Dendritic cell treated with granulocyte-macrophage colony-stimulating factor and Interleukin-4, amounts not matched to agents 40 ng/mL and 50 ng/mL, for 4 days (primary cell): ENCODE measurements around the gene EVA1A.

Source experiments
- H3K27ac Mint-ChIP-seq: one replicate; pipeline ENCODE4 v1.8.0; 2022; ENCODE audit warnings: mild to moderate bottlenecking, mixed read lengths
- H3K27me3 Mint-ChIP-seq: one replicate; pipeline ENCODE4 v1.8.0; 2022; ENCODE audit warnings: mild to moderate bottlenecking, mixed read lengths
- H3K36me3 Mint-ChIP-seq: one replicate; pipeline ENCODE4 v1.8.0; 2022; ENCODE audit warnings: low read depth, mixed read lengths
- H3K4me1 Mint-ChIP-seq: one replicate; pipeline ENCODE4 v1.8.0; 2022; ENCODE audit warnings: low read depth, mixed read lengths
- H3K4me3 Mint-ChIP-seq: one replicate; pipeline ENCODE4 v1.8.0; 2022; ENCODE audit warnings: mild to moderate bottlenecking, moderate library complexity, mixed read lengths
- H3K9me3 Mint-ChIP-seq: one replicate; pipeline ENCODE4 v1.8.0; 2022; ENCODE audit warnings: mixed read lengths
- intact Hi-C: fragments of 100-400 bp; cut with micrococcal nuclease; formaldehyde crosslinking; loops from one replicate; pipeline ENCODE4 v1.15.0; 2022

EVA1A gene

DNA sequence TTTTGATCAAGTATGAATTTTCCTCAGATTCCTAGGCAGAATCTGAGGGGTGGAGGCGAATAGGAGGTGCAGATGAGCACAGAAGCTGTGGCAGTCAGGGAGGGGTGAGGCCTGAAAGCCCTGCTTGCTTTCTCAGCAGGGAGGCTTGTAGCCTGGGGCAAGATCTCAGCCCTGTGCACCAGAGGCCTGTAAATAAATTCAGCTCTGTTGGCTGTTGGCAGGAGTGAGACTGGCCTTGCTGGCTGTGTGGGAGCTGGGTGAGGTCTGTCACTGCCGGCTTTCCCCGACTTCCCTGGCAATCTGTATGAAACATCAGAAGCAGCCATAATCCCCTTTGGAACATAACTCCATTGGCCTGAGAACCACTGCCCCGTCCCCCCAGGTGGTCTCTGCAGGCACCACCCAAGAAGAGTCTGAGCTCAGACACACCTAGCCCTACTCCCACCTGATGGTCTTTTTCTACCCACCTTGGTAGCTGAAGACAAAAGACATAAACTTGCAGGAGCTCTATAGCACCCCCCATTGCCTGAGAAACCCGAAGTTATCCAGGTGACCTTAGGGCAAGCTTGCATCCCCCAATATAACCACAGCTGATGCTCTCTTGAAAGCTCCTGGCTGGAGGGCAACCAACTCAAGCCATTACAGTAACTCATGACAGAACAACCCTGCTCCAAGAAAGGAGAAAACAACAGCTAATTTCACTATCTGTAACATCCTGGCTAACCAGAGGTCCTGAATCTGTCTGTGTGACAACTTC lies 32.3 kb downstream of the EVA1A start:
- H3K9me3 Mint-ChIP-seq = no peaks in the 10 kb centered on the region
- H3K4me1 Mint-ChIP-seq = no peaks in the 10 kb centered on the region
- intact Hi-C loops = no loop called here
- H3K36me3 Mint-ChIP-seq = no peaks in the 10 kb centered on the region
- no peaks in the 10 kb centered on the region for H3K27me3 Mint-ChIP-seq
- no peak overlapping the region for H3K27ac Mint-ChIP-seq
- H3K4me3 Mint-ChIP-seq = no peak overlapping the region

DNA sequence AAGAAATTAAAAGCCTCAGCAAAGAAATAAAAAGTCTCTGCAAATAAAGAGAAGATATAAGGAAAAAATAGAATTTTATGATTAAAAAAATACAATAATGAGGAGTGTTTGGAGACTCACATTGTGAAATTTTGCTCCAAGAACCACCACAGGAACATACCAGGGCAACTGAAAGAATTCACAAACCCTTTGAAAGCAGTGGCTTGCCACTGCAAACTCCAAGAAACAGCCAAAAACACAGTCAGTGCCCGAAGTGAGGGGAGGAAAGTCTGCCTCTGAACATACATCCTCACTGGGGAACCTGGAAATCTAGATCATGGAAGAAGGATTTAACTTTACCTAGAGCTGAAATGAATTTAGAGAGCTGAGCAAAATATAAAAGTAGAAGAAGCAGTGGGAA lies 33.1 kb downstream of the EVA1A start:
- no peak overlapping the region for H3K27ac Mint-ChIP-seq
- H3K9me3 Mint-ChIP-seq = no peaks in the 10 kb centered on the region
- H3K4me3 Mint-ChIP-seq = no peak overlapping the region
- H3K27me3 Mint-ChIP-seq = no peaks in the 10 kb centered on the region
- H3K36me3 Mint-ChIP-seq = no peaks in the 10 kb centered on the region
- intact Hi-C loops = no loop called here
- no peaks in the 10 kb centered on the region for H3K4me1 Mint-ChIP-seq

DNA sequence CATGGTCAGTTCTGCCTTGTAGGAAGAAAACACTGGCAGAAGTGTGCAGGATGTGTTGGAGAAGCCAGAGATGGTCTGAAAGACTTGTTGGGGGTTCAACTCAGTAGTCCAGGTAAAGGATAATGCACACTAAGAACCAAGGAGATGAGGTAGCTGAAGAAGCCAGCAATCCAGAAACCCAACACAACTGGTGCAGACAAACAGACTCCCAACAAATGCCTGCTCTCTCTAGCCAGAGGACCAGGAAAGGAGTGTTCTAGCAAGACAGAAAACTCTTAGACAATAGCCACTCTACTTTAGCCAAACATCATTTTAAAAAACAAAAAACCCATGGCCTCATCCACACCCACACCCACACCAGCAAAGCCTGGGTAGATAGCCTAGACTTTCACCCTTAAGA lies 33.9 kb downstream of the EVA1A start:
- H3K36me3 Mint-ChIP-seq = no peaks in the 10 kb centered on the region
- no peaks in the 10 kb centered on the region for H3K4me1 Mint-ChIP-seq
- H3K27me3 Mint-ChIP-seq = no peaks in the 10 kb centered on the region
- H3K4me3 Mint-ChIP-seq = no peak overlapping the region
- no peak overlapping the region for H3K27ac Mint-ChIP-seq
- no peaks in the 10 kb centered on the region for H3K9me3 Mint-ChIP-seq
- intact Hi-C loops = no loop called here

DNA sequence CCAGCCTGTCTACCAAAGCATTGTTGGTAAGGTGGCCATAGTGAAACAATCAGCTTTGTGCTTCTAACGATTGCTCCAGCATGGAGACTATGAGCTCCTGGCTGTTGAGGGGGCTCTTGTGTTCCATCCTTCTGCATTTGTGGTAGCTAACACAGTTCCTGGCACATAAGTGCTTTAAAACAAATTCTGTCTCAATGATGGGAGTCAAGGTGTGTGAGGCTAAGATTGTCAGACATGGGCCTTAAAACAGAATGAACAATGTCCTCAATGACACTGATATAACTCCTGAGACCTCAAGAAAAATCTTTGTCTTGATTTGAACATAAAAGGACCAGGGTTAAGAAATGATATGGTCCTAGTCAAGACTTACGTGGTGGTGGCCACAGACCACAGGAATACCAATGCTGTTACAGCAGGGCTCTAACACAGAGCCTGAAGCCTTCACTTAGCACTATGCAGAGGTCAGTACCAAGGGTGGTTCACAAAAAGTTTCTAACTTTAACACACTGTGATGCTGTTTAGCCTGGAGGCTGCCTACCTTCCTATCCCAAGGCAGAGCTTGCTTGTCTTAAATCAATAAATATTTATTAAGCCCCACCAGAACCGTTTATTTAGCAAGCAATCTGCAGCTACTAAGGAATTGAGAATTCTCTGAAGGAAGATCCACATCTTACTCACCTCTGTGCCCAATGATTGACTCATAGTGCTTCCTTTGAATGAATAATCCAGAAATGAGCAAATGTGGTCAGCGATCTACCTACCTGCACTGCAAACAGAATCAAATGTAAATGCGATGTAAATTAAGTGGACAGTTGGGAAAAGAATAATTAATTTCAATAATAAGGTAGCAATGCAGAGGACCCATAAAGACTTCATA lies 35.1 kb downstream of the EVA1A start:
- H3K4me3 Mint-ChIP-seq = no peak overlapping the region
- intact Hi-C loops = no loop called here
- H3K27me3 Mint-ChIP-seq = no peaks in the 10 kb centered on the region
- no peak overlapping the region for H3K27ac Mint-ChIP-seq
- H3K4me1 Mint-ChIP-seq = no peaks in the 10 kb centered on the region
- H3K9me3 Mint-ChIP-seq = no peaks in the 10 kb centered on the region
- no peaks in the 10 kb centered on the region for H3K36me3 Mint-ChIP-seq

DNA sequence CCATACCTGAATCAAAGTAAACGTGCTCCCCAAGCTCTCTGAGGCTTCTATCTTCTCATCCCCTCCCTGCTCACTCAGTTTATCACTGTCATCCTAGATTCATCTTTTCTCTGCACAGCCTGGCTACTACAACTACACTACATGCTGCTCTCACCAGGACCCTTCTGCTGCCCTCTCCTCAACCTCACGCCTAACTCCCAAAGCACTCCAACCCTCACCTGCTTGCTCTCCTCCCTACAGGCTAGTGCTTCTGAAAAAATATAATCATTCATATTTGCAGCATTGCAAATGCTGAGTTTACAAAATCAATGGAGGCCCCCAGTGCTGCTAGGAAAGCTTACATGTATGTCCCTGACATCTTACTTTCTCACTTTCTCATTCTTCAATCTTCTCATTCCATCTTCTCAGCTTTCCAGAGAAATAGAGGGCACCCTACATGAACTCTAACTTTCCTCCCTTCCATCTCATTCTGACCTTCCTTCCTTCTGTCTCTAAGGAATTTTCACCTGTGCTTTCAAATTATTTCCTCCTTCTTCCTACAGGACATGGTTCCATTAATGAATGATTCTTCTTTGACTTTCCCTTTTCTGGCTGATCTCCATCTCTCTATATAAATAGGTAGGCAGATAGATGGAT lies 36.3 kb downstream of the EVA1A start:
- intact Hi-C loops = no loop called here

DNA sequence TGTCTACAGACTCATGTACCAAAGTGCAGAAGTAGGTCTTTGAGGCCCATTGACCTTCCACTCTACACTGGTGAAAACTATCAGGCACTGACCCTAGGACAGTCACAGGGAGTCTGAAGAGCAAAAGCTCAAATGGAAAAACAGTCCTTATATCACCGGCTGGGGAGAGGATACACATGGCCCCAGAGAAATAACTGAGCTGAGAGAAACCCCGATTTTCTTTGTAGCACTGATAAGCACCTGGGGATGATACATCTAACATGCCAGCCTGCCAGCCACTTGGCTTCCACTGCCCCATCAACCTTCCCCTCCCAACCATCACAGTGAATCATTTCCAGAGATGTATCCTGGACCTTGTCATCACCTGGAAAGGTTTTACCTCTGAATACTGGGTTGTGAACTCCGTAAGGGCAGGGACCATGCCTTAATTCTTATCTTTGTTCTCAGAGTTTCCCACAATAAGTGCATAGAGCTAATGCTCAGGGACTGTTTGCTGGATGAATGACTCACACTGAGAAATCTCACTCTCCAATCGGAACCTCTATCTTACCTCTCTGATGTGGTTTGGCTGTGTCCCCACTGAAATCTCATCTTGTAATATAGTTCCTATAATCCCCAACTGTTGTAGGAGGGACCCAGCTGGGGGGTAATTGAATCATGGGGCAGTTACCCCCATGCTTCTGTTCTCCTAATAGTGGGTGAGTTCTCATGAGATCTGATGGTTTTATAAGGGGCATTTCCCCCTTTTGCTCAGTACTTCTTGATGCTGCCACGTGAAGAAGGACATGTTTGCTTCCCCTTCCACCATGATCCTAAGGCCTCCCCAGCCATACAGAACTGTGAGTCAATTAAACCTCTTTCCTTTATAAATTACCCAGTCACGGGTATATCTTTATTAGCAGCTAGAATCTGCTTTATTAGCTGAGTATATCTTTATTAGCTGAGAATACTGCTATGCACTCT lies 37.1 kb downstream of the EVA1A start:
- H3K36me3 Mint-ChIP-seq = no peaks in the 10 kb centered on the region
- no peak overlapping the region for H3K4me3 Mint-ChIP-seq
- intact Hi-C loops = no loop called here
- no peaks in the 10 kb centered on the region for H3K4me1 Mint-ChIP-seq
- H3K9me3 Mint-ChIP-seq = no peaks in the 10 kb centered on the region
- H3K27me3 Mint-ChIP-seq = no peaks in the 10 kb centered on the region
- no peak overlapping the region for H3K27ac Mint-ChIP-seq

More for the DNA sequence above, 36.3 kb downstream of the EVA1A start:
- Mint-ChIP-seq H3K4me1 (no peaks in the 10 kb centered on the region), H3K36me3 (no peaks in the 10 kb centered on the region), H3K27ac (no peak overlapping the region), H3K27me3 (no peaks in the 10 kb centered on the region), H3K9me3 (no peaks in the 10 kb centered on the region), H3K4me3 (no peak overlapping the region)

DNA sequence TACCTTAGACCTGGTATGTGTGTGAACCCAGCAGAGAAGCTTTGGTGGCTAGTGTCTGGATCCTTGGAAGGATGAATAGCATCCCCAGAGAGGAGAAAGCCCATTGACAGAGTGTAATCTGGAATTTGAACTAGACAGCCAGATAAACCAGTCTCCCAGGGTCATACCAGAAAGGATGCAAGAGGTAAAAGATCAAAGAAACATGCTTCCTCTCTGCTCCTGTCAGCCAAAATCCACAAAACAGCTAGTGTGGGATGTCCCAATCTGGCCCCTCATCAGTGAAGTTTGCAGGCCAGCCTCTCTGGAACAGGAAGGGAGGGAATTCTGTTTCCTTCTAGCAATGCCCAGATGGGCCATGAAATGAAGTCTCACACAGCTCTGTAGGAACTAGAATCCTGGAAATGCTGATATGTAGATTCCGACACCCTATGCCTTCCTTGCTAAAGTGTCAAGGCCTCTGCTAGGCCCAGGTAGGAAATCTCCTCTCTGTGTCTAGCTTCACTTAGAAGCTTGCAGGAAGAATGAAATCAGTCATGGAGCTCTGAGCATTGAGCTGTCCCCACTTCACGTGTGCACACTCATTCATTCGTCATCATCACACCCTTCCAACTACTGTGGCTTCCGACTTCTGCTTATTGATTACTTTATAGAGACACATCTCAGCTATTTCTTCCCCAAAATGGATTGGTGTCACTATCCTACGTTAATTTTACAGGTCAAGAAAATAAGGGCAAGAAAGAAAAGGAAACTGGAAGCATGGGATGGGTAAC lies 38.0 kb downstream of the EVA1A start:
- Mint-ChIP-seq H3K27me3 (no peaks in the 10 kb centered on the region), H3K36me3 (no peaks in the 10 kb centered on the region), H3K4me1 (no peaks in the 10 kb centered on the region), H3K9me3 (no peaks in the 10 kb centered on the region), H3K27ac (no peak overlapping the region), H3K4me3 (no peak overlapping the region)
- intact Hi-C loops = no loop called here

DNA sequence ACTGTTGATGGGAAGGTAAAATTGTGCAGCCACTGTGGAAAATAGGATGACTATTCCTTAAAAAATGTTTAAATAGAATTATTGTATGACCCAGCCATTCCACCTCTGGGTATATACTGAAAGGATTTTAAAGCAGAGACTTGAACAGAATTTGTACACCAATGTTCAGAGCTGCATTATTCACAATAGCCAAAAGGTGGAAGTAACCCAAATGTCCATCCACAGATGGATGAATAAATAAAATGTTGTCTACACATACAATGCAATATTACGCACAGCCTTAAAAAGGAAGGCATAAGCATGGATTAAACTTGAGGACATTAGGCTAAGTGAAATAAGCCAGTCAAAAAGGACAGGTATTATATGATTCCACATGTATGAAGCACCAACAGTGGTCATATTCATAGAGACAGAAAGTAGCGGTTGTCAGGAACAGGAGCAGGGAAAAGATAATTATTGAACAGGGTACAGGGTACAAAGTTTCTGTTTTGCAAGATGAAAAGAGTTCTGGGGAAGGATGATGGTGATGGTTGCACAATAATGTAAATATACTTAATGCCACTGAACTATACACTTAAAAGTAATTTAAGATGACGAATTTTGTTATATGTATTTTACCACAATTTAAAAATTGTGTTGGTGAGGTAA lies 39.4 kb downstream of the EVA1A start:
- intact Hi-C loops = no loop called here
- Mint-ChIP-seq H3K27ac (no peak overlapping the region), H3K36me3 (no peaks in the 10 kb centered on the region), H3K27me3 (no peaks in the 10 kb centered on the region), H3K4me1 (no peaks in the 10 kb centered on the region), H3K4me3 (no peak overlapping the region), H3K9me3 (no peaks in the 10 kb centered on the region)

DNA sequence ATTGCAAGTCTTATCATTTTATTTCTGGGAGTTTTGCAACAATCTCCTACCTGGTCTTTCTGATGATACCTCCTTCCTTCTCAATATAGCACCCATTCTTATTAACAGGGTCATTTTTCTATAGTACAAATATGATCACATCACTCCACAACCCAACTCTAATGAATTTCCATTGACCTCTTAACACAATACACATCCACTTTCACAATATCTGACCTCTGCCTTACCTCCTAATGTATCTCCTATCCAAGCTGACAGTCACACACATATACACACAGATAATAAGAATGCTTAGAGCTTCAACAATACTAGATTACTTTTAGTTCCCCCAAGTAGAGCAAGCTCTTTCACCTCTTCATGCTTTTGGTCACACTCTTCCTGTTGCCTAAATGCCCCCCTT lies 40.9 kb downstream of the EVA1A start:
- H3K9me3 Mint-ChIP-seq = no peaks in the 10 kb centered on the region
- H3K27me3 Mint-ChIP-seq = no peaks in the 10 kb centered on the region
- H3K27ac Mint-ChIP-seq = no peak overlapping the region
- no peaks in the 10 kb centered on the region for H3K4me1 Mint-ChIP-seq
- intact Hi-C loops = no loop called here
- H3K36me3 Mint-ChIP-seq = no peaks in the 10 kb centered on the region
- no peak overlapping the region for H3K4me3 Mint-ChIP-seq

DNA sequence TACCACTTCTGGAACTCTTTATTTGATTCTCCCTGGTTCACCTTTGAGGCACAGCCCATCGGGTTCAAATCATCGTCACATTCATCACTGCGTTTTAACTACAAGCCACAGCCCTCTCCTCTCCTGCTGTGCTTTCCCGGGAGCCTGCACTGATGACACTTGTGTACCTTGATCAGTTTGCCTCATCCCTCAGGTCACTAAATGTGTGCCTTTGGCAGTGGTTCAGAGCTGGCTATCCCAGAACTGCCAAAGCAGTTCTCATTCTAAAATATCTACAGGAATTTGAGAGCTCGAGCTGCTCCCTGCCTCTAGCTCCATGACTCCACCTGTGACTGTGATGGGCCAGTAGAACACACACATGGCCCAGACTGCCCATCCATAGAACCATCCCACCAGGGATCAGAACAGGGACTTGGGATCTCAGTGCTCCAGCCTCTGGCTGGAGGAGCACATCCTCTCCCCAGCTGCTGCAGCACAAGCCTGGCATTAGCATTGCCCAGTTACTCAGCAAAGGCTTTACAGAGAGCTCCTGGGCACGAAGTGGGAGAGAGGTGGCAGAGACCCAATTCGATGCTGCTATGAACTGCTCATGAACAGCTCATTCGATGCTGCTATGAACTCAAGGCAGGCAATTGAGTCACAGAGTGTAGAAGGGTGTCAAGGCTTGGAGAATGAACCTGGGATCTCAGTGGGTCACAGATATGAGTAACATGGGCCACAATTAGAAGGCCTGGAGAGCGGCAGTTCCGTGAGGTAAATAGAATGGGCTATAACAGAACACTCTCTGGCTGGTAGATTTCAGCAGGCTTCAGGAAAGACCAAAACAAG lies 41.9 kb downstream of the EVA1A start:
- Mint-ChIP-seq H3K36me3 (no peaks in the 10 kb centered on the region), H3K4me3 (no peak overlapping the region), H3K27ac (no peak overlapping the region), H3K27me3 (no peaks in the 10 kb centered on the region), H3K9me3 (no peaks in the 10 kb centered on the region), H3K4me1 (no peaks in the 10 kb centered on the region)
- intact Hi-C loops = no loop called here

DNA sequence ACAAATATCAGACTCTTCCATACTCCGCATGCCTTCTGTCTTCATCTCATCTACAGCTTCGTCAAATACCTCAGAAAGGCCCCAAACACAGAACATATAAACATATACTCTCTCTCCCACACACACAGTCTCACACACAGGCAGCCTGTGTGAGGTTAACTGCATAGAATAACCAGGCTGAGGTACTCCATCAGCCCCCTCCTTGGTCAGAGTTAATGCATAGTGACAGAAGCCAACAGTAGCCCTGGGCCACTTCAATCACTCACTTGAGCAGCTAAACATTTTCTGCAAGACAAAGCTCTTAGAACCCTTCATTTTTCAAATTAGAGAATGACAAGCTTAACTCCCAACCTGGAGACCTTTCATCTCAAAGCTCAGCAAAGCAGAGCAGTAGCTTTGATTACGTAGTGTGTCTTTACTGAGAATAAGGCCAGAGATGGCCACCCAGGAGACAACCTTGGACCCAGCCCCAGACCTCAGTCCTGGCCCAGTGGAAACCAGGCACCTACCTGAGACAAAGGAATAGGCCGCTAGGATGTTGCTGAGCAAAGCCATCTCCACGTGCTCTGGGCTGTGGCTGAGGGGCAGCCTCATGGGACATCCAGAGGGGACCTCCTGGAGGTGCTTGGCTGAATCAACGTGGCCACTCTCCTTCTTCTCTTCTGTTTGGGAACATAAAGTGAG lies 43.0 kb downstream of the EVA1A start:
- H3K9me3 Mint-ChIP-seq = peaks cover 7% of the 10 kb centered on the region
- no peak overlapping the region for H3K27ac Mint-ChIP-seq
- no peaks in the 10 kb centered on the region for H3K36me3 Mint-ChIP-seq
- no peaks in the 10 kb centered on the region for H3K27me3 Mint-ChIP-seq
- H3K4me3 Mint-ChIP-seq = no peak overlapping the region
- intact Hi-C loops = no loop called here
- H3K4me1 Mint-ChIP-seq = no peaks in the 10 kb centered on the region
